HL-60 (cell line): ENCODE data around the gene CD247.

Source experiments
- GABPA ChIP-seq: IDR thresholded peaks from 2 replicates; pipeline ENCODE4 v1.6.1; 2012; ENCODE audit warnings: low read depth
- TF ChIP-seq, protein P1 (sequence below): IDR thresholded peaks from one replicate; pipeline ENCODE4 v1.5.1; 2011; ENCODE audit warnings: low read length, control low read depth, inconsistent platforms; ENCODE audit not compliant: insufficient read depth

GRCh38 chr1:167542109-167543032 is 24.0 kb upstream of the CD247 start:
- TF ChIP-seq, protein P1, sequence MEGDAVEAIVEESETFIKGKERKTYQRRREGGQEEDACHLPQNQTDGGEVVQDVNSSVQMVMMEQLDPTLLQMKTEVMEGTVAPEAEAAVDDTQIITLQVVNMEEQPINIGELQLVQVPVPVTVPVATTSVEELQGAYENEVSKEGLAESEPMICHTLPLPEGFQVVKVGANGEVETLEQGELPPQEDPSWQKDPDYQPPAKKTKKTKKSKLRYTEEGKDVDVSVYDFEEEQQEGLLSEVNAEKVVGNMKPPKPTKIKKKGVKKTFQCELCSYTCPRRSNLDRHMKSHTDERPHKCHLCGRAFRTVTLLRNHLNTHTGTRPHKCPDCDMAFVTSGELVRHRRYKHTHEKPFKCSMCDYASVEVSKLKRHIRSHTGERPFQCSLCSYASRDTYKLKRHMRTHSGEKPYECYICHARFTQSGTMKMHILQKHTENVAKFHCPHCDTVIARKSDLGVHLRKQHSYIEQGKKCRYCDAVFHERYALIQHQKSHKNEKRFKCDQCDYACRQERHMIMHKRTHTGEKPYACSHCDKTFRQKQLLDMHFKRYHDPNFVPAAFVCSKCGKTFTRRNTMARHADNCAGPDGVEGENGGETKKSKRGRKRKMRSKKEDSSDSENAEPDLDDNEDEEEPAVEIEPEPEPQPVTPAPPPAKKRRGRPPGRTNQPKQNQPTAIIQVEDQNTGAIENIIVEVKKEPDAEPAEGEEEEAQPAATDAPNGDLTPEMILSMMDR, result no peak
- TF ChIP-seq GABPA, result no peak
